ENCODE data around the gene ZDHHC11.

DNA sequence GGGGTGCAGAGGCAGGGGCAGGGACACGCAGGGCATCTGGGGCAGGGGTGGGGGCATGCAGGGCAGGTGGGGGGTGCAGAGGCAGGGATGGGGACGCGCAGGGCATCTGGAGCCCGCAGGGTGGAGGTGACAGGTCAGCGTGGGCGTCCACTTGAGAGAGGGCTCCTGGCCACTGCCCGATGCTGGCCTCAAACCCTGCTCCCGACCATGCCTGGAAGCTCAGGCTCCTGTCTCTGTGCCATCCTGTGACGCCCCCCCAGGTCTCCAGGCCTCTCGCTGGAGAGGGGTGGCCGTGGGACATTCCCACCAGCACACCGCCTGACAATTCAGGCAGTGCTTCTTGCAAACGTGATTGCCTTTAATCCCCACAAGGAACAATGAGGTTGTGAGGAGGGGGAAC, 99.3 kb downstream of the ZDHHC11 start:
- TF ChIP-seq, protein P1, sequence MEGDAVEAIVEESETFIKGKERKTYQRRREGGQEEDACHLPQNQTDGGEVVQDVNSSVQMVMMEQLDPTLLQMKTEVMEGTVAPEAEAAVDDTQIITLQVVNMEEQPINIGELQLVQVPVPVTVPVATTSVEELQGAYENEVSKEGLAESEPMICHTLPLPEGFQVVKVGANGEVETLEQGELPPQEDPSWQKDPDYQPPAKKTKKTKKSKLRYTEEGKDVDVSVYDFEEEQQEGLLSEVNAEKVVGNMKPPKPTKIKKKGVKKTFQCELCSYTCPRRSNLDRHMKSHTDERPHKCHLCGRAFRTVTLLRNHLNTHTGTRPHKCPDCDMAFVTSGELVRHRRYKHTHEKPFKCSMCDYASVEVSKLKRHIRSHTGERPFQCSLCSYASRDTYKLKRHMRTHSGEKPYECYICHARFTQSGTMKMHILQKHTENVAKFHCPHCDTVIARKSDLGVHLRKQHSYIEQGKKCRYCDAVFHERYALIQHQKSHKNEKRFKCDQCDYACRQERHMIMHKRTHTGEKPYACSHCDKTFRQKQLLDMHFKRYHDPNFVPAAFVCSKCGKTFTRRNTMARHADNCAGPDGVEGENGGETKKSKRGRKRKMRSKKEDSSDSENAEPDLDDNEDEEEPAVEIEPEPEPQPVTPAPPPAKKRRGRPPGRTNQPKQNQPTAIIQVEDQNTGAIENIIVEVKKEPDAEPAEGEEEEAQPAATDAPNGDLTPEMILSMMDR (IDR thresholded peaks at IDR 0.05) = no peak
- TF ChIP-seq POLR2A (IDR thresholded peaks at IDR 0.05) = no peak
